ENCODE results near the gene SMIM12.

GRCh38 chr1:34858901-34859445, 576 bp downstream of the SMIM12 start:
- TF ChIP-seq CTCF (IDR thresholded peaks at IDR 0.05) (no peak), ZFX (IDR thresholded peaks at IDR 0.05; ENCODE audit: borderline replicate concordance) (no peak)

Data from 22Rv1 (cell line).